GM12864 (cell line): ENCODE results near the gene SLC26A8.
"Not testable (repeated sequence)": the region's sequence is repeated elsewhere in the genome, so short reads cannot be mapped to it uniquely, and the experiment has no call there.

ENCODE experiments used
- DNase-seq: peaks from one replicate; pipeline ENCODE4 v3.0.0-alpha.2; 2011; ENCODE audit warnings: low read depth
- H3K4me3 ChIP-seq: 2 replicates; pipeline ENCODE4 v1.5.1; 2011; ENCODE audit warnings: mild to moderate bottlenecking, low read depth, low read length, control low read depth
- TF ChIP-seq, protein P1 (sequence below): IDR thresholded peaks from 2 replicates; pipeline ENCODE4 v1.5.1; 2011; ENCODE audit warnings: low read depth, mild to moderate bottlenecking, moderate library complexity, low read length, control low read depth, inconsistent platforms; ENCODE audit errors: missing control alignments

The SLC26A8 gene

DNA sequence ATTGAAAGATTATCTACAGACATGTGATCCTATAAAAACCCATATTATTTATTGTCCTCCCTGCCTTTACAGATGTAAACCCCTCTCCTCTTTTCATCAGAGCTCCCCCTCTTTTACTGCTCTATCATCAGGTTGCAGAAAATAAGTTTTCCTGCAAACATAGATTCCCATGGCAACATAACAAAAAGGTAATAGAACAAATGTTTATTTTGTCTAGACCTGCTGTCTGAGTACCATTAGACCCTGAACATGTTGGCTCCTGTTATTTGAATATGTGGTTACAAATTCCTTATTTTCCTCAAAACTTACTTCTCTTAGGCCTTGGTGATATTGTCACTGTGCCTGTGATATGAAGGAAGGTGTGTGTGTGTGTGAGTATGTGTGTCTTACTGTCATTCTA is 14.7 kb upstream of the SLC26A8 start:
- no peak overlapping the region for H3K4me3 ChIP-seq
- DNase-seq = no peak
- TF ChIP-seq, protein P1, sequence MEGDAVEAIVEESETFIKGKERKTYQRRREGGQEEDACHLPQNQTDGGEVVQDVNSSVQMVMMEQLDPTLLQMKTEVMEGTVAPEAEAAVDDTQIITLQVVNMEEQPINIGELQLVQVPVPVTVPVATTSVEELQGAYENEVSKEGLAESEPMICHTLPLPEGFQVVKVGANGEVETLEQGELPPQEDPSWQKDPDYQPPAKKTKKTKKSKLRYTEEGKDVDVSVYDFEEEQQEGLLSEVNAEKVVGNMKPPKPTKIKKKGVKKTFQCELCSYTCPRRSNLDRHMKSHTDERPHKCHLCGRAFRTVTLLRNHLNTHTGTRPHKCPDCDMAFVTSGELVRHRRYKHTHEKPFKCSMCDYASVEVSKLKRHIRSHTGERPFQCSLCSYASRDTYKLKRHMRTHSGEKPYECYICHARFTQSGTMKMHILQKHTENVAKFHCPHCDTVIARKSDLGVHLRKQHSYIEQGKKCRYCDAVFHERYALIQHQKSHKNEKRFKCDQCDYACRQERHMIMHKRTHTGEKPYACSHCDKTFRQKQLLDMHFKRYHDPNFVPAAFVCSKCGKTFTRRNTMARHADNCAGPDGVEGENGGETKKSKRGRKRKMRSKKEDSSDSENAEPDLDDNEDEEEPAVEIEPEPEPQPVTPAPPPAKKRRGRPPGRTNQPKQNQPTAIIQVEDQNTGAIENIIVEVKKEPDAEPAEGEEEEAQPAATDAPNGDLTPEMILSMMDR = no peak

- DNase-seq = no peak
- no peak overlapping the region for H3K4me3 ChIP-seq
- TF ChIP-seq, protein P1 = no peak
Observed at GRCh38 chr6:36038120-36038876, 13.9 kb upstream of the SLC26A8 start.

DNA sequence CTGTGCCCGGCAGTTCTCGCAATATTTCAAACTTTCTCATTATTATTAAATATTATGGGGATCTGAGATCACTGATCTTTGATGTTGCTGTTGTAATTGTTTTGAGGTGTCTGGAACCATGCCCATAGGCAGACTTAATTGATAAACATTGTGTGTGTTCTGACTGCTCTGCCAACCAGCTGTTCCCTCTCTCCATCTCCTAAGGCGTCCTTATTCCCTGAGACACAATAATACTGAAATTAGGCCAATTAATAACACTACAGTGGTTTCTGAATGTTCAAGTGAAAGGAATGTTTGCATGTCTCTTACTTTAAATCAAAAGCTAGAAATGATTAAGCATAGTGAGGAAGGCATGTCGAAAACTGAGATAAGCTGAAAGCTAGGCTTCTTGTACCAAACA is 10.8 kb upstream of the SLC26A8 start:
- DNase-seq = no peak
- TF ChIP-seq, protein P1 = no peak
- H3K4me3 ChIP-seq = no peak overlapping the region

GRCh38 chr6:36034441-36034840 is 10.0 kb upstream of the SLC26A8 start:
- no peak overlapping the region for H3K4me3 ChIP-seq
- no peak for DNase-seq
- TF ChIP-seq, protein P1 = no peak

DNA sequence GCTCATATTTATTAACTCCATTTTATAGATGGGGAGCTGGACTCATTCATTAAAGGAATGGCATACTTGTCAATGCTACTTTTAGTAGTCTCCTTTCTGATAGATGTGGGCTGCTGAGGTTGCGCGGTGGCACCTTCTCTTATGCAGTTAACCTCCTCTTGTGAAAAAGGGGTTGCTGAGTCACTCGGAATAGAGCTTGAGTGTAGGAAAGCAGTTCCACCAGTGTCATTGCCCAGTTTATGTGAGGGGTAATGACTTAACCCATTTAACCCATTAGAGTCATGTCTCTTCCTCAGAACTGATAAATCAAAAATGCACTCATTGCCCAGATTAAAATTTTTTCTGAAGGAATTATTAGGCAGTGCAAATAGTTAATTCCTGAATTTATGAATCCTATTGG is 9.5 kb upstream of the SLC26A8 start:
- TF ChIP-seq, protein P1 = no peak
- no peak for DNase-seq
- no peak overlapping the region for H3K4me3 ChIP-seq

DNA sequence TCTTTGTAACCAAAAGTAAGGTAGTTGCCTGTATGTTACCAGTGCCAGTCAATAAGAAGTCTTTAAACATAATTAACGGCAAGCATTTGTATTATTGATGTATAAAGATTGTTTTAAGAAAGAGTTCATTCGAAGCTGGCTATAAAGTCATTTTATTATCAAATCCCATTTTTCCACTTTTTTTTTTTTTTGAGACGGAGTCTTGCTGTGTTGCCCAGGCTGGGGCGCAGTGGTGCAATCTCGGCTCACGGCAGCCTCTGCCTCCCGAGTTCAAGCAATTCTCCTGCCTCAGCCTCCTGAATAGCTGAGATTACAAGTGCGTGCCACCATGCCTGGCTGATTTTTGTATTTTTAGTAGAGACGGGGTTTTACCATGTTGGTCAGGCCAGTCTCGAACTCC is 8.7 kb upstream of the SLC26A8 start:
- DNase-seq, H3K4me3 ChIP-seq: not testable (repeated sequence)

DNA sequence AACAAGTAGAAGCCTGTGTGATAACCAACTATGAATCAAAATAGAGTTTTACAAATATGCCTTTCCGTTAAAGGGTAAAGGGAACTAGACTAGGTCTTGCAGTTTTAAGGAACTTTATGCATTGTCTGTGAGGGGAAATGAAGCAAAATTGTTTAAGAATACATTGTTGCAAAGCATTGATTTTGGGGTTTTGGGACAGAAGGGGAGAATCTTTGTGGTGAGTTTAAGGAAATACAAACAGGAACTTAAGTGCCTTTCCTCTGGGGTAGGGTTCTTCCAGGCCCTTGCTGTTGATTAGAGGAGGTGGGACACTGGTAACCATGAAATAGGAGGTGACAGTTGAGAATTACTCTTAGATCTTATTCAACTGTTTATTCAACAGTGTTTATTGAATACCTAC is 7.8 kb upstream of the SLC26A8 start:
- TF ChIP-seq, protein P1 = no peak
- no peak for DNase-seq
- no peak overlapping the region for H3K4me3 ChIP-seq
